Loucy (cell line): Measurements from ENCODE around the gene MYL11.

Source experiments
- H2AFZ ChIP-seq: fragments of 200-600 bp; sonication (generic); 2 replicates; pipeline ENCODE4 v1.6.0; 2016; ENCODE audit warnings: antibody characterized with exemption, mild to moderate bottlenecking, low read length, moderate library complexity
- H3F3A ChIP-seq: fragments of 200-600 bp; 2 replicates; pipeline ENCODE4 v1.6.0; 2016; ENCODE audit warnings: antibody characterized with exemption, low read depth, mild to moderate bottlenecking
- H3K27me3 ChIP-seq: fragments of 200-600 bp; sonication (generic); 2 replicates; pipeline ENCODE4 v1.6.1; 2014; ENCODE audit warnings: low read length, mild to moderate bottlenecking; ENCODE audit not compliant: insufficient read depth, poor library complexity, severe bottlenecking
- H3K36me3 ChIP-seq: fragments of 200-600 bp; sonication (generic); 2 replicates; pipeline ENCODE4 v1.6.1; 2016; ENCODE audit warnings: low read length; ENCODE audit not compliant: insufficient read depth
- H3K4me1 ChIP-seq: fragments of 200-600 bp; sonication (generic); 2 replicates; pipeline ENCODE4 v1.5.1; 2014; ENCODE audit warnings: low read length, mild to moderate bottlenecking; ENCODE audit not compliant: insufficient read depth, poor library complexity, severe bottlenecking
- H3K4me2 ChIP-seq: fragments of 200-600 bp; sonication (generic); 2 replicates; pipeline ENCODE4 v1.6.0; 2014; ENCODE audit warnings: antibody characterized with exemption, low read length, low read depth, mild to moderate bottlenecking; ENCODE audit not compliant: poor library complexity, severe bottlenecking
- H3K4me3 ChIP-seq: fragments of 200-600 bp; sonication (generic); 2 replicates; pipeline ENCODE4 v1.5.1; 2014; ENCODE audit warnings: low read length, mild to moderate bottlenecking, mixed read lengths; ENCODE audit not compliant: poor library complexity, severe bottlenecking
- H3K79me2 ChIP-seq: fragments of 200-600 bp; sonication (generic); 2 replicates; pipeline ENCODE4 v1.6.1; 2014; ENCODE audit warnings: low read length; ENCODE audit not compliant: insufficient read depth
- H3K9ac ChIP-seq: fragments of 200-600 bp; sonication (generic); 2 replicates; pipeline ENCODE4 v1.6.0; 2014; ENCODE audit warnings: mild to moderate bottlenecking, low read depth, low read length, moderate library complexity; ENCODE audit not compliant: poor library complexity, severe bottlenecking
- H3K9me2 ChIP-seq: fragments of 200-600 bp; sonication (generic); replicated peaks from 2 replicates; pipeline ENCODE4 v1.6.1; 2016; ENCODE audit warnings: low read depth, low read length, mixed read lengths
- H3K9me3 ChIP-seq: fragments of 200-600 bp; sonication (generic); 2 replicates; pipeline ENCODE4 v1.6.1; 2014; ENCODE audit warnings: mild to moderate bottlenecking, antibody characterized with exemption, low read length, low read depth; ENCODE audit not compliant: insufficient read depth
- H4K20me1 ChIP-seq: fragments of 200-600 bp; sonication (generic); 2 replicates; pipeline ENCODE4 v1.6.0; 2014; ENCODE audit warnings: antibody characterized with exemption, low read length, mild to moderate bottlenecking; ENCODE audit not compliant: insufficient read depth, poor library complexity, severe bottlenecking
- CTCF ChIP-seq: fragments of 200-600 bp; sonication (generic); conservative IDR thresholded peaks from 2 replicates; pipeline ENCODE4 v1.5.1; 2014; ENCODE audit warnings: mild to moderate bottlenecking, antibody characterized with exemption, low read length
- EZH2phosphoT487 ChIP-seq: fragments of 200-600 bp; IDR thresholded peaks from 2 replicates; pipeline ENCODE4 v1.6.1; 2018; ENCODE audit warnings: antibody characterized with exemption, mild to moderate bottlenecking, moderate library complexity, borderline replicate concordance

MYL11 gene

GRCh38 chr16:30413112-30413806 is 38.7 kb downstream of the MYL11 start:
- Histone ChIP-seq H3F3A (peaks cover 7% of the 10 kb centered on the region; the same call in 1 of the 2 replicates), H4K20me1 (peaks cover 27% of the 10 kb centered on the region), H3K79me2 (peaks cover 52% of the 10 kb centered on the region), H3K9ac (peak overlapping the region; percentile 43), H3K9me2 (no peaks in the 10 kb centered on the region), H2AFZ (no peak overlapping the region), H3K36me3 (peaks cover 23% of the 10 kb centered on the region; the same call in 1 of the 2 replicates), H3K4me2 (peak overlapping the region; percentile 24), H3K27me3 (no peaks in the 10 kb centered on the region), H3K4me1 (peaks cover 34% of the 10 kb centered on the region), H3K9me3 (no peaks in the 10 kb centered on the region), H3K4me3 (no peak overlapping the region)
- TF ChIP-seq CTCF (no peak), EZH2phosphoT487 (no peak)

- H2AFZ ChIP-seq, result no peak overlapping the region
- H3K36me3 ChIP-seq, result peaks cover 29% of the 10 kb centered on the region; the same call in 1 of the 2 replicates
- H3K27me3 ChIP-seq, result no peaks in the 10 kb centered on the region
- H3K4me2 ChIP-seq, result no peak overlapping the region
- TF ChIP-seq CTCF (no peak), EZH2phosphoT487 (no peak)
- no peaks in the 10 kb centered on the region for H3K9me3 ChIP-seq
- peaks cover 4% of the 10 kb centered on the region; the same call in 1 of the 2 replicates for H3F3A ChIP-seq
- H3K9ac ChIP-seq, result no peak overlapping the region
- H3K4me1 ChIP-seq, result peaks cover 25% of the 10 kb centered on the region
- no peaks in the 10 kb centered on the region for H3K9me2 ChIP-seq
- peaks cover 24% of the 10 kb centered on the region for H4K20me1 ChIP-seq
- peaks cover 49% of the 10 kb centered on the region for H3K79me2 ChIP-seq
- H3K4me3 ChIP-seq, result no peak overlapping the region
These were observed 39.6 kb downstream of the MYL11 start for GRCh38 chr16:30414159-30414558.

GRCh38 chr16:30416047-30416603 is 41.5 kb downstream of the MYL11 start:
- Histone ChIP-seq H3K27me3 (no peaks in the 10 kb centered on the region), H3K36me3 (peaks cover 31% of the 10 kb centered on the region; the same call in 1 of the 2 replicates), H3K9me2 (no peaks in the 10 kb centered on the region), H3K4me2 (no peak overlapping the region), H3F3A (peaks cover 4% of the 10 kb centered on the region; the same call in 1 of the 2 replicates), H4K20me1 (peaks cover 24% of the 10 kb centered on the region), H3K9ac (no peak overlapping the region), H3K9me3 (no peaks in the 10 kb centered on the region), H3K79me2 (peaks cover 40% of the 10 kb centered on the region), H3K4me1 (peaks cover 19% of the 10 kb centered on the region), H3K4me3 (no peak overlapping the region), H2AFZ (no peak overlapping the region)
- no peak for TF ChIP-seq EZH2phosphoT487
- TF ChIP-seq CTCF, result no peak
